Activated naive CD4-positive, alpha-beta T cell treated with anti-CD3 and anti-CD28 coated beads for 36 hours (primary cell): ENCODE results near the gene CHRNA9. TPM values are rescaled to one million over a fixed set of nuclear protein-coding genes. Genes with fewer than 3 reads are reported as not detected.

Source experiments
- CTCF ChIA-PET: fragments of 350-600 bp; sonication (Branson Sonifier 250); formaldehyde crosslinking; loops from one replicate; lab custom pipeline; 2021; ENCODE audit warnings: antibody characterized with exemption; lab: Charles Lee
- DNase-seq: peaks from one replicate; pipeline ENCODE4 v3.0.0-alpha.2; 2020
- H3K27ac Mint-ChIP-seq: one replicate; pipeline ENCODE4 v1.8.0; 2021; ENCODE audit warnings: mild to moderate bottlenecking, mixed read lengths
- H3K27me3 Mint-ChIP-seq: one replicate; pipeline ENCODE4 v1.8.0; 2021; ENCODE audit warnings: low read depth, mixed read lengths
- H3K36me3 Mint-ChIP-seq: one replicate; pipeline ENCODE4 v1.8.0; 2021; ENCODE audit warnings: low read depth, mixed read lengths
- H3K4me1 Mint-ChIP-seq: one replicate; pipeline ENCODE4 v1.8.0; 2021; ENCODE audit warnings: low read depth, mixed read lengths
- H3K4me3 Mint-ChIP-seq: one replicate; pipeline ENCODE4 v1.8.0; 2021; ENCODE audit warnings: mild to moderate bottlenecking, moderate library complexity, mixed read lengths
- H3K9me3 Mint-ChIP-seq: one replicate; pipeline ENCODE4 v1.8.0; 2021; ENCODE audit warnings: mixed read lengths
- intact Hi-C: fragments of 100-400 bp; cut with micrococcal nuclease; formaldehyde crosslinking; loops from one replicate; pipeline ENCODE4 v1.15.1; 2023
- total RNA-seq, 2 experiments: library from RNA; stranded (reverse); gene quantifications; one replicate each; pipeline ENCODE4 v1.2.3, GENCODE V29; 2021

The CHRNA9 gene
- total RNA-seq, 2 experiments from 2014 or later = not detected

GRCh38 chr4:40300371-40301162 is 34.6 kb upstream of the CHRNA9 start:
- intact Hi-C loops = loop anchor here (1.0 to 10.0 kb wide), 5 partner anchors 16 to 1116 kb away; partner anchors contain the start of genes UGDH and WDR19
- peaks cover 5% of the 10 kb centered on the region for H3K9me3 Mint-ChIP-seq
- H3K27me3 Mint-ChIP-seq = no peaks in the 10 kb centered on the region
- peaks cover 77% of the 10 kb centered on the region for H3K4me1 Mint-ChIP-seq
- no peak overlapping the region for H3K4me3 Mint-ChIP-seq
- CTCF ChIA-PET = interaction anchor here (0.6 to 3.1 kb wide), 11 partner anchors 8 to 464 kb away, joined by 3 to 10 read pairs (median 4); no protein-coding TSS in a partner anchor
- DNase-seq = no peak
- peaks cover 6% of the 10 kb centered on the region for H3K36me3 Mint-ChIP-seq
- H3K27ac Mint-ChIP-seq = peak overlapping the region; percentile 88

GRCh38 chr4:40301603-40302002 is 33.5 kb upstream of the CHRNA9 start:
- peaks cover 6% of the 10 kb centered on the region for H3K36me3 Mint-ChIP-seq
- H3K27me3 Mint-ChIP-seq = no peaks in the 10 kb centered on the region
- H3K27ac Mint-ChIP-seq = peak overlapping the region; percentile 88
- peaks cover 84% of the 10 kb centered on the region for H3K4me1 Mint-ChIP-seq
- DNase-seq = peak; percentile 73
- CTCF ChIA-PET = interaction anchor here (0.9 to 3.1 kb wide), 6 partner anchors 12 to 97 kb away, joined by 3 to 10 read pairs (median 4); no protein-coding TSS in a partner anchor
- intact Hi-C loops = loop anchor here (1.0 to 10.0 kb wide), 4 partner anchors 17 to 1117 kb away; partner anchors contain the start of genes UGDH and WDR19
- H3K4me3 Mint-ChIP-seq = peak overlapping the region; percentile 57
- peaks cover 5% of the 10 kb centered on the region for H3K9me3 Mint-ChIP-seq

GRCh38 chr4:40303751-40304150 is 31.4 kb upstream of the CHRNA9 start:
- Mint-ChIP-seq H3K36me3 (peaks cover 6% of the 10 kb centered on the region), H3K4me1 (peaks cover 87% of the 10 kb centered on the region), H3K9me3 (peaks cover 5% of the 10 kb centered on the region), H3K27me3 (no peaks in the 10 kb centered on the region), H3K27ac (no peak overlapping the region), H3K4me3 (no peak overlapping the region)
- DNase-seq = no peak
- intact Hi-C loops = loop anchor here (10.0 kb wide), 2 partner anchors 779 to 1119 kb away; partner anchors contain the start of genes UGDH and WDR19
- CTCF ChIA-PET = interaction anchor here (0.7 to 1.5 kb wide), 4 partner anchors 13 to 148 kb away, joined by 3 to 4 read pairs (median 3); no protein-coding TSS in a partner anchor

- H3K4me1 Mint-ChIP-seq = peaks cover 88% of the 10 kb centered on the region
- peaks cover 5% of the 10 kb centered on the region for H3K9me3 Mint-ChIP-seq
- peak overlapping the region; percentile 88 for H3K27ac Mint-ChIP-seq
- CTCF ChIA-PET = interaction anchor here (0.6 to 4.1 kb wide), 17 partner anchors 11 to 162 kb away, joined by 3 to 23 read pairs (median 3); no protein-coding TSS in a partner anchor
- peak overlapping the region; percentile 68 for H3K4me3 Mint-ChIP-seq
- H3K36me3 Mint-ChIP-seq = peaks cover 6% of the 10 kb centered on the region
- no peaks in the 10 kb centered on the region for H3K27me3 Mint-ChIP-seq
- intact Hi-C loops = loop anchor here (1.0 to 10.0 kb wide), 12 partner anchors 21 to 1121 kb away; partner anchors contain the start of genes LIAS, PDS5A, RPL9 and UGDH
- peak; percentile 74 for DNase-seq
These were observed 29.6 kb upstream of the CHRNA9 start for GRCh38 chr4:40305328-40306170.

GRCh38 chr4:40306226-40306625 is 28.9 kb upstream of the CHRNA9 start:
- Mint-ChIP-seq H3K4me3 (peak overlapping the region; percentile 68), H3K9me3 (peaks cover 5% of the 10 kb centered on the region), H3K27me3 (no peaks in the 10 kb centered on the region), H3K36me3 (peaks cover 6% of the 10 kb centered on the region), H3K27ac (peak overlapping the region; percentile 88), H3K4me1 (peaks cover 88% of the 10 kb centered on the region)
- DNase-seq = no peak
- CTCF ChIA-PET = interaction anchor here (0.6 to 4.1 kb wide), 16 partner anchors 11 to 839 kb away, joined by 3 to 23 read pairs (median 6); partner anchors contain the start of gene N4BP2
- intact Hi-C loops = loop anchor here (5.0 to 10.0 kb wide), 6 partner anchors 329 to 1121 kb away; partner anchors contain the start of genes LIAS, PDS5A, RPL9 and UGDH

- peak overlapping the region; percentile 73 for H3K4me3 Mint-ChIP-seq
These were observed 28.2 kb upstream of the CHRNA9 start for GRCh38 chr4:40306976-40307375.

GRCh38 chr4:40307627-40308497 is 27.3 kb upstream of the CHRNA9 start:
- peak overlapping the region; percentile 73 for H3K4me3 Mint-ChIP-seq
- DNase-seq = peak; percentile 84
- CTCF ChIA-PET = interaction anchor here (0.6 to 4.1 kb wide), 24 partner anchors 8 to 157 kb away, joined by 3 to 23 read pairs (median 4); no protein-coding TSS in a partner anchor
- H3K9me3 Mint-ChIP-seq = peaks cover 5% of the 10 kb centered on the region
- no peaks in the 10 kb centered on the region for H3K27me3 Mint-ChIP-seq
- H3K27ac Mint-ChIP-seq = peak overlapping the region; percentile 97
- intact Hi-C loops = loop anchor here (1.0 to 10.0 kb wide), 10 partner anchors 8 to 1123 kb away; partner anchors contain the start of genes LIAS, PDS5A, RPL9 and UBE2K
- H3K4me1 Mint-ChIP-seq = peaks cover 89% of the 10 kb centered on the region
- H3K36me3 Mint-ChIP-seq = peaks cover 4% of the 10 kb centered on the region

More at GRCh38 chr4:40306976-40307375, 28.2 kb upstream of the CHRNA9 start:
- Mint-ChIP-seq H3K27me3 (no peaks in the 10 kb centered on the region), H3K4me1 (peaks cover 88% of the 10 kb centered on the region), H3K27ac (peak overlapping the region; percentile 97), H3K36me3 (peaks cover 6% of the 10 kb centered on the region), H3K9me3 (peaks cover 5% of the 10 kb centered on the region)
- CTCF ChIA-PET = interaction anchor here (0.6 to 4.1 kb wide), 23 partner anchors 10 to 840 kb away, joined by 3 to 23 read pairs (median 4); partner anchors contain the start of gene N4BP2
- DNase-seq = no peak
- intact Hi-C loops = loop anchor here (5.0 to 10.0 kb wide), 6 partner anchors 330 to 1122 kb away; partner anchors contain the start of genes LIAS, PDS5A, RPL9 and UGDH

GRCh38 chr4:40308528-40309122 is 26.5 kb upstream of the CHRNA9 start:
- H3K27me3 Mint-ChIP-seq = no peaks in the 10 kb centered on the region
- intact Hi-C loops = loop anchor here (1.0 to 10.0 kb wide), 15 partner anchors 8 to 1124 kb away; partner anchors contain the start of genes LIAS, N4BP2, PDS5A and RPL9
- no peak for DNase-seq
- peak overlapping the region; percentile 97 for H3K27ac Mint-ChIP-seq
- peaks cover 4% of the 10 kb centered on the region for H3K36me3 Mint-ChIP-seq
- CTCF ChIA-PET = interaction anchor here (0.8 to 4.1 kb wide), 17 partner anchors 8 to 158 kb away, joined by 3 to 23 read pairs (median 5); no protein-coding TSS in a partner anchor
- H3K4me3 Mint-ChIP-seq = peak overlapping the region; percentile 73
- peaks cover 5% of the 10 kb centered on the region for H3K9me3 Mint-ChIP-seq
- peaks cover 87% of the 10 kb centered on the region for H3K4me1 Mint-ChIP-seq

GRCh38 chr4:40309250-40309774 is 25.8 kb upstream of the CHRNA9 start:
- H3K27ac Mint-ChIP-seq = peak overlapping the region; percentile 97
- H3K9me3 Mint-ChIP-seq = peaks cover 5% of the 10 kb centered on the region

GRCh38 chr4:40310225-40310624 is 24.9 kb upstream of the CHRNA9 start:
- Mint-ChIP-seq H3K4me3 (no peak overlapping the region), H3K9me3 (no peaks in the 10 kb centered on the region), H3K4me1 (peaks cover 80% of the 10 kb centered on the region), H3K27ac (no peak overlapping the region), H3K27me3 (no peaks in the 10 kb centered on the region), H3K36me3 (no peaks in the 10 kb centered on the region)
- no peak for DNase-seq
- intact Hi-C loops = no loop called here
- CTCF ChIA-PET = interaction anchor here (0.7 to 3.6 kb wide), 22 partner anchors 11 to 254 kb away, joined by 3 to 36 read pairs (median 6); partner anchors contain the start of gene N4BP2

More at GRCh38 chr4:40309250-40309774, 25.8 kb upstream of the CHRNA9 start:
- DNase-seq = peak; percentile 97
- Mint-ChIP-seq H3K4me1 (peaks cover 89% of the 10 kb centered on the region), H3K27me3 (no peaks in the 10 kb centered on the region), H3K4me3 (peak overlapping the region; percentile 71), H3K36me3 (peaks cover 4% of the 10 kb centered on the region)
- intact Hi-C loops = loop anchor here (1.0 to 10.0 kb wide), 13 partner anchors 16 to 1125 kb away; partner anchors contain the start of genes LIAS, N4BP2, PDS5A and RPL9
- CTCF ChIA-PET = interaction anchor here (0.6 to 3.6 kb wide), 45 partner anchors 9 to 254 kb away, joined by 3 to 36 read pairs (median 4); partner anchors contain the start of genes N4BP2 and RHOH
